Stimulated activated CD4-positive, alpha-beta T cell treated with anti-CD3 and anti-CD28 coated beads, Interleukin-1b, Interleukin-23, amount 100 ng/mL, for 4 hours (primary cell): ENCODE results near the gene IL22RA1.

Experiments
- DNase-seq, 2 donors: peaks; one replicate each; pipeline ENCODE4 v3.0.0-alpha.2; 2020; ENCODE audit warnings: low read depth in 2 of 2

Gene IL22RA1, protein sequence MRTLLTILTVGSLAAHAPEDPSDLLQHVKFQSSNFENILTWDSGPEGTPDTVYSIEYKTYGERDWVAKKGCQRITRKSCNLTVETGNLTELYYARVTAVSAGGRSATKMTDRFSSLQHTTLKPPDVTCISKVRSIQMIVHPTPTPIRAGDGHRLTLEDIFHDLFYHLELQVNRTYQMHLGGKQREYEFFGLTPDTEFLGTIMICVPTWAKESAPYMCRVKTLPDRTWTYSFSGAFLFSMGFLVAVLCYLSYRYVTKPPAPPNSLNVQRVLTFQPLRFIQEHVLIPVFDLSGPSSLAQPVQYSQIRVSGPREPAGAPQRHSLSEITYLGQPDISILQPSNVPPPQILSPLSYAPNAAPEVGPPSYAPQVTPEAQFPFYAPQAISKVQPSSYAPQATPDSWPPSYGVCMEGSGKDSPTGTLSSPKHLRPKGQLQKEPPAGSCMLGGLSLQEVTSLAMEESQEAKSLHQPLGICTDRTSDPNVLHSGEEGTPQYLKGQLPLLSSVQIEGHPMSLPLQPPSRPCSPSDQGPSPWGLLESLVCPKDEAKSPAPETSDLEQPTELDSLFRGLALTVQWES

DNA sequence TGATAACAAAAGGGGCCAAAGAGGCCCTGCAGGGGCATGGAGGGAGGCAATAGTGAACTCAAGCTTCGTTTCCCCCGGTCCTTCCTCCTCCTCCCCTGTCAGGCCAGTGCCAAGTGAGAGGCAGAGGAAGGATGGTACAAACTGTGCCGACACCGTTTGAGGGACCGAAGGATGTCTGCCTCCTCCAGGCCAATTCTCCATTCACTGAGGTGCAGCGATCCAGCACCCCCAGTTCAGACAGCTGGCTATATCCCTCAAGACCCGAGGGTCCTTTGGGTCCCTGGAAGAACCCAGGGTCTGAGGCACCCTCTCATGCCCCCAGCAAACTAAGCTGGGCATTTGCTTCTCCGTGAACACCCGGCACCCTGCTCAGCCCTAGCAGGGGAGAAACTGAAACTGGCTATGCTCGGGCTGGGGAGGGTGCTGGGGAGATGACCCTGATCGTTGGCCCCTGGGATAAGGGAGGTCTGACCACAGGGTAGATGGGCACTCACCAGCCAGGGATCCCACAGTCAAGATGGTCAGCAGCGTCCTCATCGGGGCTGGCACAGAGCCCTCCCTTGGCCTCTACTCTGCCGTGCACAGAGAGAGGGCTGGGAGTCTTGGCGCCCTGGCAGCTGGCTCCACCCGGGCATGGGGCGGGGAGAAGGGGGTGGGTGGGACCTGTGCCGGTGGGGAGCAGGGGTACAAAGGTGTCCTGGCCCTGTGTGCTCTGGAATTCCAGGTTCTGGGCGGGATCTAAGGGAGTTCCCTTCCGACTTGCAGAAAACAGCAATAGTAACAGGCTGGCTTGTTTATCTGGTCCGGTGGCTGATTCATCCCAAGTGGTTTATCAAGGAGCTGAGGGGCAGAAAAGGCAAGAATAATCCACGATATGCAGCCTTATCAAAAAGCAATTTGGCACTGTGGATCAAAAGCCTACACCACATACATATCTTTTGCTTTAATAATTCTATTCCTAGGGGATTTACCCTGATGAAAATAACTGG is at the start of gene IL22RA1:
TSS of gene IL22RA1 (minus strand) at position 595 of the 989 bp plus-strand sequence. CDS start at position 537, 58 bp downstream.
- DNase-seq = no peak

DNA sequence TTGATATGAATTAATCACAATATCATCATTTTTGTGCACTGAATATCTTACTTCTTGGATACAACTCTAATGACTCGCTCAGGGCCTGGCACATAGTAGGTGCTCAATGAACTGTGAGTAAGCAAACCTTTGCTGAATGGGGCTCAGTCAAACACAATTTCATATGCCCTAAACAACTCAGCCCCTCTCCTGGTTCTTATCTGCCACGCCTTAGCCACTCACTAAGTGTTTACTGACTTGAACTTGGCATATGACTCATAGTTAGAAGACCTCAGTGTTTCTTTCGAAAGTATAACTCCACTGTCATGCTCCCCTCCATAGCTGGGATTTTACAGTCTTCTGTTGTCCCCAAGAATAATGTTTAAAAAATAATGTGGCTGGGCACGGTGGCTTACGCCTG is 48.9 kb upstream of the IL22RA1 start:
- DNase-seq = no peak

- no peak for DNase-seq
Measured at GRCh38 chr1:24190983-24191461, 48.1 kb upstream of the IL22RA1 start.

DNA sequence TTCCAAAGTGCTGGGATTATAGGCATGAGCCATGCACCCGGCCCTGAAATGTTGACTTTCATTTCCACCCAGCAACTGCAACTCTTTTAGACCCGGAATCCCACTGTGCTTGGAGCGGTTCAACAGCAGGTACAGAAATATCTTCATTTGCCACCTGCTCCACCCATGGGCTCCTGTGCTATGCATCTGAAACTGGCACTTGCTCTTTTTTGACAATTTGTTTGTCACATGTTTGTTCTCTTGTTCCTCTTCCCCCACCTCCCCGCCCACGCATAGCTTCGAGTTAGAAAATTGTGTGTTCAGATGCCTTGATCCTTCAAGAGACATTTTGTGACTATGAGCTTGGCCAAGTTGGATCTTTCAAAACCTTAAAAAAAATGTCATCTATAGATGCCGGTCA is 46.6 kb upstream of the IL22RA1 start:
- DNase-seq = no peak

- peak; percentile 53 to 76 for DNase-seq
Measured at GRCh38 chr1:24186993-24187790, 44.3 kb upstream of the IL22RA1 start, which contains the start of gene IFNLR1. IFNLR1 (minus strand) TSS chr1:24187289; CDS start chr1:24187248, 41 bp downstream.

GRCh38 chr1:24186711-24186992 is 43.7 kb upstream of the IL22RA1 start:
- DNase-seq = no peak

- no peak for DNase-seq
Measured at GRCh38 chr1:24186031-24186710, 43.2 kb upstream of the IL22RA1 start.

GRCh38 chr1:24185076-24185475 is 42.1 kb upstream of the IL22RA1 start:
- no peak for DNase-seq

DNA sequence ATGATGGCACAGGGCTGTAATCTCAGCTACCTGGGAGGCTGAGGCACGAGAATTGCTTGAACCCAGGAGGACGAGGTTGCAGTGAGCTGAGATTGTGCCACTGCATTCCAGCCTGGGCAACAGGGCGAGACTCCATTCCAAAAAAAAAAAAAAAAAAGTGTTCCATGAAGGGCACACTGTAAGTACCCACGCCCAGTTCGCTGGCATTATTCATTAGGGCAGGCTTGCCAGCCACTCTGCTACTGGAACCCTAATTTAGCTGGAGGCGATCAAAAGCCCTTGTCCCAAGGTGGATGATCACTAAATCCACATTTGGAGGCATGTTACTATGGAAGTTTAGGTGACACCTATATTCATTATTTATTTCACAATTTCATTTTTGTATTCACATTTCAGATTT is 39.1 kb upstream of the IL22RA1 start:
- no peak for DNase-seq

DNA sequence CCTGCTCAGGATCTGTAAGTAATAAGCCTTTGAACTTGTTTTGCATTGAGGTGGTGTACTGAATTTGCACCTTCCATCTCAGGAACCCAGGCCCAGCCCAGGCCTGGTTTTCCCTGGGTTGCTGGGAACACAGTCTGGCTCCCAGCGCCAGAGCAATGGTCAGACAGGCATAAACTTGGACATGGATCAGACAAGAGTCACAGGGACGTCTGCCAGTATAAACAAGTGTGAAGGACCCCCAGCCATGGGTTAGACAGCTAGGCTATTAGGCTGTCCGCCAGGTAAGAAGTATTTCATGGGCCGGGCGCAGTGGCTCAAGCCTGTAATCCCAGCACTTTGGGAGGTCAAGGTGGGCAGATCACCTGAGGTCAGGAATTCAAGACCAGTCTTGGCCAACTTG is 38.7 kb upstream of the IL22RA1 start:
- no peak for DNase-seq

GRCh38 chr1:24180676-24181075 is 37.7 kb upstream of the IL22RA1 start:
- no peak for DNase-seq

GRCh38 chr1:24179251-24179840 is 36.4 kb upstream of the IL22RA1 start:
- DNase-seq = no peak

DNA sequence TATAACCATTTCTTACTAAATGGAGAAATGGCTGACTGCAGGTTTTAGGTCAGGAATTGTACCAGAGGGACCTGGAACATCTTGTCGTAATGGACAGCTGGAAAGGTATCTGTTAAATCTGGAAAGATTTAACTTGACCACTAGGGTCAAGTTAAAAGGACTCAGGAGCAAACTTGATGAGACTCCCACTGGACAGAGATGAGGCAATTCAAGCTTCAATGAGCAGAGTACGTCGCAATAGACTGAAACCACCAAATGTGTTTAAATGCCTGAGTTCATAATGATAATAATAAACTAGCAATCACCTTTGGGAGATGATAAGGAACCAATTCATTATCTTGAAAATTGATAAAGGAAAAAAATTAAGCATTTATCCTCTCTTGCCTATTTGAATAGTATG is 35.5 kb upstream of the IL22RA1 start:
- no peak for DNase-seq

DNA sequence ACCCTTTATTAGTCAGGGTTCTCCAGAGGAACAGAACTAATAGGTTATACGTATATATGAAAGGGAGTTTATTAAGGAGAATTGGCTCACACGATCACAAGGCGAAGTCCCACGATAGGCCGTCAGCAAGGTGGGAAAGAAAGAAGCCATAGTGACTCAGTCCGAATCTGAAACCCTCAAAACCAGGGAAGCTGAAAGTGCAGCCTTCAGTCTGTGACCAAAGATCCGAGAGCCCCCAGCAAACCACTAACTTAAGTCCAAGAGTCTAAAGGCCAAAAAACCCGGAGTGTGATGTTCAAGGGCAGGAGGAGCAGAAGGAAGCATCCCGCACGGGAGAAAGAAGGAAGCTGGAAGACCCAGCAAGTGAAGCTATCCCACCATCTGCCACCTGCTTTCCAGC is 34.2 kb upstream of the IL22RA1 start:
- no peak for DNase-seq

- DNase-seq = no peak
Measured at GRCh38 chr1:24175033-24175755, 32.3 kb upstream of the IL22RA1 start.

GRCh38 chr1:24173638-24174575 is 31.0 kb upstream of the IL22RA1 start:
- no peak for DNase-seq

DNA sequence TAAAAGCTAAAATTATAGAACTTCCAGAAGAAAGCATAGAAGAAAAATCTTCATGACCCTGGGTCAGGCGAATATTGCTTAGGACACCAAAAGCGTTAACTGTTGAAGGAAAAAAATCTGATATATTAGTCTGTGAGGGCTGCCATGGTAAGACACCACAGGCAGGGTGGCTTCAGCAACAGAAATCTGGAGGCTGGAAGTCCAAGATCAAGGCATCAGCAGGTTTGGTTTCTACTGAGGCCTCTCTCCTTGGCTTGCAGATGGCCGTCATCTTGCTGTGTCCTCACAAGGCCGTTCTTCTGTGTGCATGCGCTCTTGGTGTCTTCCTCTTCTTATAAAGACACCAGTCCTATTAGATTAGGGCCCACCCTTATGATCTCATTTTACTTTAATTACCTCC is 29.7 kb upstream of the IL22RA1 start:
- no peak for DNase-seq

GRCh38 chr1:24169286-24169685 is 26.3 kb upstream of the IL22RA1 start:
- no peak for DNase-seq

GRCh38 chr1:24168245-24168644 is 25.3 kb upstream of the IL22RA1 start:
- DNase-seq = no peak
